ENCODE results near the gene C15orf62.

The C15orf62 gene

GRCh38 chr15:40756938-40757337, 12.8 kb upstream of the C15orf62 start:
- DNase-seq: no peak

- DNase-seq: no peak
Observed at GRCh38 chr15:40759961-40760360, 9.8 kb upstream of the C15orf62 start.

- DNase-seq: no peak
Observed at GRCh38 chr15:40762919-40763800, 6.6 kb upstream of the C15orf62 start.

GRCh38 chr15:40763801-40764628, 5.8 kb upstream of the C15orf62 start, which contains the start of gene GCHFR:
Gene GCHFR (plus strand): TSS chr15:40764068. CDS start chr15:40764181, 113 bp downstream.
- DNase-seq: no peak

GRCh38 chr15:40764629-40765103, 5.1 kb upstream of the C15orf62 start:
- no peak for DNase-seq

- DNase-seq: no peak
Observed at GRCh38 chr15:40766194-40766815, 3.5 kb upstream of the C15orf62 start.

- DNase-seq: no peak
Observed at GRCh38 chr15:40766906-40767837, 2.6 kb upstream of the C15orf62 start.

GRCh38 chr15:40767838-40768500, 1.8 kb upstream of the C15orf62 start:
- no peak for DNase-seq

- no peak for DNase-seq
Observed at GRCh38 chr15:40768521-40769273, 1.1 kb upstream of the C15orf62 start.

GRCh38 chr15:40770147-40770721, 454 bp downstream of the C15orf62 start:
- no peak for DNase-seq

- DNase-seq: no peak
Observed at GRCh38 chr15:40771242-40771641, 1.5 kb downstream of the C15orf62 start.

GRCh38 chr15:40772014-40772413, 2.2 kb downstream of the C15orf62 start:
- no peak for DNase-seq

GRCh38 chr15:40773496-40773895, 3.7 kb downstream of the C15orf62 start:
- DNase-seq: no peak

- no peak for DNase-seq
Observed at GRCh38 chr15:40773902-40774301, 4.1 kb downstream of the C15orf62 start.

GRCh38 chr15:40775007-40775406, 5.2 kb downstream of the C15orf62 start:
- no peak for DNase-seq

GRCh38 chr15:40775740-40776536, 6.2 kb downstream of the C15orf62 start:
- DNase-seq: no peak

GRCh38 chr15:40776537-40777141, 6.9 kb downstream of the C15orf62 start:
- no peak for DNase-seq

- no peak for DNase-seq
Observed at GRCh38 chr15:40782609-40783227, 12.9 kb downstream of the C15orf62 start.

Data from T1000 (cell line).